Pancreas (tissue), 10 donors: ENCODE measurements around the gene PRICKLE2. TPM values are rescaled to one million over a fixed set of nuclear protein-coding genes. Genes with fewer than 3 reads are reported as not detected.

Experiments used
- ATAC-seq, 4 donors: fragments of 200-7000 bp; cut with Tn5 transposase; one replicate each; pipeline versions ENCODE4 v1.8.0 to v1.9.1; 2020; ENCODE audit warnings: mild to moderate bottlenecking in 4 of 4, moderate library complexity in 4 of 4
- DNase-seq, 6 donors: peaks; one replicate each; pipeline ENCODE4 v3.0.0-alpha.2; 2020
- FAIRE-seq: peaks from 2 replicates; lab custom pipeline; 2012; peaks lifted over from hg19 to GRCh38; lab: Jason Lieb, UNC
- H3K27ac ChIP-seq, 4 donors: fragments of 200-600 bp; sonication (generic); 1 replicate in 3 of 4; 2 replicates in 1 of 4; pipeline versions ENCODE4 v1.5.0 to v1.8.0; 2020
- H3K27me3 ChIP-seq, 4 donors: fragments of 200-600 bp; one replicate each; pipeline ENCODE4 v1.8.0; 2021
- H3K36me3 ChIP-seq, 3 donors: fragments of 200-600 bp; sonication (generic) in 1 of 3; one replicate each; pipeline versions ENCODE4 v1.5.0 to v1.8.0; 2020 to 2021
- H3K4me1 ChIP-seq, 3 donors: fragments of 200-600 bp; one replicate each; pipeline ENCODE4 v1.8.0; 2021
- H3K4me3 ChIP-seq, 4 donors: fragments of 200-600 bp; sonication (generic) in 2 of 4; one replicate each; pipeline versions ENCODE4 v1.5.0 to v1.8.0; 2020 to 2021
- H3K9me3 ChIP-seq, 4 donors: fragments of 200-600 bp; one replicate each; pipeline ENCODE4 v1.8.0; 2021
- CTCF ChIP-seq, 4 donors: fragments of 200-600 bp; sonication (generic) in 3 of 4; IDR thresholded peaks; one replicate each; pipeline versions ENCODE4 v1.5.0 to v1.8.0; 2021; ENCODE audit warnings: antibody characterized with exemption in 4 of 4
- WGBS, 2 donors: extraction: QIAGEN DNeasy Blood & Tissue Kit; methylation state at CpG; one replicate each; pipeline ENCODE4 v1.1.7; 2013; 5-methylcytosine and 5-hydroxymethylcytosine counted together
- intact Hi-C, 3 donors: fragments of 100-400 bp; cut with DNase I; formaldehyde crosslinking; loops; one replicate each; pipeline versions ENCODE4 v1.11.1 to v1.14.2; 2022
- polyA plus RNA-seq, 2 donors: library from polyadenylated mRNA; stranded (reverse); fragments of 200-250 nt; gene quantifications; one replicate each; pipeline ENCODE4 v1.2.3, GENCODE V29; 2013
- total RNA-seq, 6 donors: library from RNA; stranded (reverse); fragmentation: NEBNext Ultra II Directional in 4 of 6; extraction: Animal tissue kit (Norgen Biotek cat#: 25700) in 4 of 6; gene quantifications; one replicate each; pipeline versions ENCODE4 v1.2.1 to v1.2.4, GENCODE V29; 2021 to 2023
- donor health status: healthy with polysubstance abuse.
- donor health status: DM: no; HTN: no; CAD: no; lungs with moderate emphysema.
- donor health status: DM: no; HTN: no; CAD: no.
- donor health status: control.
- donor health status: control.
- donor health status: Bipolar disorder and iron deficiency.
- donor health status: DM: yes; HTN: yes; CAD: no.
- donor health status: DM: no; HTN: no; CAD: no.
- donor health status: DM: no; HTN: no; CAD: no.
- donor health status: DM: yes; HTN: yes; CAD: no.

Gene PRICKLE2
- total and polyA plus RNA-seq, 8 donors: 1.5 to 13.9 (median 7.2) TPM

- Histone ChIP-seq H3K36me3 (no peaks in the 10 kb centered on the region), H3K4me1 (no peaks in the 10 kb centered on the region), H3K9me3 (no peaks in the 10 kb centered on the region), H3K27me3 (no peaks in the 10 kb centered on the region), H3K27ac (no peak overlapping the region), H3K4me3 (no peak overlapping the region)
- TF ChIP-seq CTCF (IDR thresholded peaks at IDR 0.05): no peak
- intact Hi-C loops: no loop called here
- 70 to 79% methylated on average over 3 of the region's 3 CpGs for WGBS, 2 donors
- DNase-seq (no peak), FAIRE-seq (no peak), ATAC-seq (no peak)
Measured at GRCh38 chr3:64074060-64074459, 151.2 kb downstream of the PRICKLE2 start.

- Histone ChIP-seq H3K9me3 (no peaks in the 10 kb centered on the region), H3K27ac (no peak overlapping the region), H3K36me3 (no peaks in the 10 kb centered on the region), H3K4me1 (no peaks in the 10 kb centered on the region), H3K4me3 (no peak overlapping the region), H3K27me3 (no peaks in the 10 kb centered on the region)
- WGBS, 2 donors: 27 to 29% methylated on average over 1 of the region's 1 CpG
- no peak for TF ChIP-seq CTCF (IDR thresholded peaks at IDR 0.05)
- no peak for ATAC-seq
- DNase-seq: no peak
- no peak for FAIRE-seq
- intact Hi-C loops: no loop called here
Measured at GRCh38 chr3:64073158-64073761, 152.0 kb downstream of the PRICKLE2 start.

GRCh38 chr3:64072126-64072525 lies 153.1 kb downstream of the PRICKLE2 start:
- no peaks in the 10 kb centered on the region for H3K4me1 ChIP-seq
- ATAC-seq (no peak), DNase-seq (no peak), FAIRE-seq (no peak)
- TF ChIP-seq CTCF (IDR thresholded peaks at IDR 0.05): no peak
- WGBS, 2 donors: 89 to 96% methylated on average over 2 of the region's 2 CpGs
- no peaks in the 10 kb centered on the region for H3K27me3 ChIP-seq
- H3K4me3 ChIP-seq: no peak overlapping the region
- no peak overlapping the region for H3K27ac ChIP-seq
- no peaks in the 10 kb centered on the region for H3K9me3 ChIP-seq
- intact Hi-C loops: no loop called here
- no peaks in the 10 kb centered on the region for H3K36me3 ChIP-seq

- intact Hi-C loops: no loop called here
- Histone ChIP-seq H3K4me1 (no peaks in the 10 kb centered on the region), H3K27me3 (no peaks in the 10 kb centered on the region), H3K36me3 (no peaks in the 10 kb centered on the region), H3K4me3 (no peak overlapping the region), H3K9me3 (no peaks in the 10 kb centered on the region), H3K27ac (no peak overlapping the region)
- no peak for ATAC-seq
- FAIRE-seq: no peak
- no peak for TF ChIP-seq CTCF (IDR thresholded peaks at IDR 0.05)
- no peak for DNase-seq
Measured at GRCh38 chr3:64070704-64071103, 154.6 kb downstream of the PRICKLE2 start.

GRCh38 chr3:64067506-64068346 lies 157.5 kb downstream of the PRICKLE2 start:
- no peaks in the 10 kb centered on the region for H3K9me3 ChIP-seq
- 66 to 71% methylated on average over 10 of the region's 10 CpGs for WGBS, 2 donors
- H3K4me1 ChIP-seq: no peaks in the 10 kb centered on the region
- intact Hi-C loops: no loop called here
- ATAC-seq: no peak
- no peaks in the 10 kb centered on the region for H3K27me3 ChIP-seq
- FAIRE-seq: no peak
- H3K4me3 ChIP-seq: no peak overlapping the region
- no peak overlapping the region for H3K27ac ChIP-seq
- no peaks in the 10 kb centered on the region for H3K36me3 ChIP-seq
- no peak for DNase-seq
- no peak for TF ChIP-seq CTCF (IDR thresholded peaks at IDR 0.05)
